OCI-LY1 (cell line): ENCODE results near the gene RSPRY1.

ENCODE experiments used
- EZH2 ChIP-seq: fragments of 200-600 bp; sonication (generic), shearing (Covaris generic); IDR thresholded peaks from 2 replicates; pipeline ENCODE4 v1.8.0; 2017; ENCODE audit warnings: borderline replicate concordance, mixed run types, mild to moderate bottlenecking, antibody characterized with exemption, low read length, moderate library complexity, mixed read lengths
- TF ChIP-seq, protein P1 (sequence below): fragments of 200-600 bp; sonication (generic), shearing (Covaris generic); IDR thresholded peaks from 2 replicates; pipeline ENCODE4 v1.5.1; 2017; ENCODE audit warnings: mild to moderate bottlenecking, antibody characterized with exemption, low read length, moderate library complexity, mixed read lengths

DNA sequence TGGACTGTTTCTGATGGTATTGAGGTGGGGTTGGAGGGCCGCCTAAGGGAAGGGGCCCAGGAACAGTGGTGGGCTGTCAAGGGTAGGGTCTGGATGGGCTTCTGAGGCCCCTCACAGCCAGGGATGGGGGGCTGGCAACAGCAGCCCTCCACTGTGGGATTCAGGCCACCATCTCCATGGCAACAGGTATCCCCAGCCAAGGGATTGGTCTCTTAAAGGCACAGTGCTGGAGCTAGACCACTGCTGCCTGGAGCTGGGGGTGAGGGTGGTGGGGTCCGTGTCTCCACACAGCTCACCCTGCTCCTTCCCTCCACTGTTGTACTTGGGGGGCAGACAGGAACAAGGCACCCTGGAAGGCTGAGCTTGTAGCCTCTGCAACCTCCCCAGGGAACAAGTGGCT is 42.1 kb upstream of the RSPRY1 start:
- TF ChIP-seq, protein P1, sequence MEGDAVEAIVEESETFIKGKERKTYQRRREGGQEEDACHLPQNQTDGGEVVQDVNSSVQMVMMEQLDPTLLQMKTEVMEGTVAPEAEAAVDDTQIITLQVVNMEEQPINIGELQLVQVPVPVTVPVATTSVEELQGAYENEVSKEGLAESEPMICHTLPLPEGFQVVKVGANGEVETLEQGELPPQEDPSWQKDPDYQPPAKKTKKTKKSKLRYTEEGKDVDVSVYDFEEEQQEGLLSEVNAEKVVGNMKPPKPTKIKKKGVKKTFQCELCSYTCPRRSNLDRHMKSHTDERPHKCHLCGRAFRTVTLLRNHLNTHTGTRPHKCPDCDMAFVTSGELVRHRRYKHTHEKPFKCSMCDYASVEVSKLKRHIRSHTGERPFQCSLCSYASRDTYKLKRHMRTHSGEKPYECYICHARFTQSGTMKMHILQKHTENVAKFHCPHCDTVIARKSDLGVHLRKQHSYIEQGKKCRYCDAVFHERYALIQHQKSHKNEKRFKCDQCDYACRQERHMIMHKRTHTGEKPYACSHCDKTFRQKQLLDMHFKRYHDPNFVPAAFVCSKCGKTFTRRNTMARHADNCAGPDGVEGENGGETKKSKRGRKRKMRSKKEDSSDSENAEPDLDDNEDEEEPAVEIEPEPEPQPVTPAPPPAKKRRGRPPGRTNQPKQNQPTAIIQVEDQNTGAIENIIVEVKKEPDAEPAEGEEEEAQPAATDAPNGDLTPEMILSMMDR: no peak
- TF ChIP-seq EZH2: no peak
